Amniotic epithelial cell (primary cell): ENCODE measurements around the gene PRELP.
A peak's percentile ranks its signal among the peaks of the same experiment; 100 is the strongest.
"Not testable (repeated sequence)": the region's sequence is repeated elsewhere in the genome, so short reads cannot be mapped to it uniquely, and the experiment has no call there.

Experiments
- DNase-seq: peaks from one replicate; pipeline ENCODE4 v3.0.0-alpha.2; 2010; ENCODE audit warnings: low read depth

Gene PRELP

DNA sequence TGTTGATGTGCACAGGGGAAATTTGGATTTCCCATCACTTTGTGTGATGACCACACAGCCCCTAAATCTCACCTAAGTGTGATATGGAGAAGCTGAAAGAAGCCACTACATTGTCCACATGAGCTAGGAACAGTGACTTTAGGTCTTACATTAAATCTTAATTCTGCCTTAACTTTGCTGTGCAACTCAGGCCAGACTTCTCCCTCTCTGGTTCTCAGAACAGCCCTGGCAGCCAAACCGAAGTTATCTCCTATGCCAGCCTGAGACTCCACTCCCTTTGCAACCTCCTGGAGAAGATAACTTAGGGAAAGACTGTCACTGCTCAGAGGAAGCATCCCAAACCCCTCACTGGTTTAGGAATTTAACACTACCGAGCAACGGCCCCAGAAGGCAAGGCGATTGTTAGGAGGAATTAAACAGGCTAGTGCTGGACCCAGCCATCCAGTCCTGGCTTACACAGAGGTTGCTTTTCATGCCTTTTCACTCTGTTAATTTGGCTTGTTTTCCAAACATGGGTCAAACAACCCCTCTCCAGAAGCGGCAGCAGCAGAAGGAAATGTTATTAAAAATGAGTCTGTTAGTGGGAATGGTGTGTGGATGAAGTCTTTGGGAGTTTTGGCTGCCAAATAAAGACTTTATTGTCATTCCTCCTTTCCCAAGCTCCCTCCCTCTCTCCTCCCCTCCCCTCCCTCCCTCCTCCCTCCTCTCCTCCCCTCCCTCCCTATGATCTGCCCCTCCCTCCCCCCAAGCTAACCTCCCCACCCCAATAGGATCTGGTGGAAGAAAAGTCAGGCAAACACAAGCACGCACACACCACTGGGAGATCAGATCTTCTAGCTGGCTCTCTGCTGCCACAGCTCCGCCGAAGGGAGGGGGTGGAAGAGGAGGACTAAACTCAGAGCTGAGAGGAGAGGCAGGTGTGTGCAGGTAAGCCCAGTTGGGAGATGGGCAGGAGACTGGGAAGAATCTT is at the start of gene PRELP:
Gene PRELP, plus strand, starts transcription at position 795 of the 970 bp plus-strand sequence. CDS start 7,379 bp downstream, outside the sequence.
- no peak for DNase-seq

DNA sequence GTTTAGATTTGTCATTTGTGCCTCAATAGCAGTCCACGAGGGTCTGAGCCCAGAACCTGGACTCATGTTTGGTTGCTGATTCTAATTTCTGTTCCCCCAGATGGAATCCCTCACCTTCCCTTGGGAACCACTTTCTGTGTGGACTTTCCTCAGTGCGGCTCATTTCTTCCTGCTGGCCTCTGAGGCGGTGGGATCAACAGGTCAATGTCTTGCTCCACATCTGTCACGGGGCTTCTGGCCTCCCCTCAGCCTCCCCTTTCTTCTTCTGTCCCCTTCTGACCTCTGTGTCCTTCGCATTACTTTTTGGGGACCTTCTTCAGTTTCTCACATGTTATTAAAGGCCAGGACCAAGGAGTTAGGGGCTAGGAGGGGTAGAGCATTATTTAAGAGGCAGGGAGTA is 49.2 kb upstream of the PRELP start:
- DNase-seq: no peak

DNA sequence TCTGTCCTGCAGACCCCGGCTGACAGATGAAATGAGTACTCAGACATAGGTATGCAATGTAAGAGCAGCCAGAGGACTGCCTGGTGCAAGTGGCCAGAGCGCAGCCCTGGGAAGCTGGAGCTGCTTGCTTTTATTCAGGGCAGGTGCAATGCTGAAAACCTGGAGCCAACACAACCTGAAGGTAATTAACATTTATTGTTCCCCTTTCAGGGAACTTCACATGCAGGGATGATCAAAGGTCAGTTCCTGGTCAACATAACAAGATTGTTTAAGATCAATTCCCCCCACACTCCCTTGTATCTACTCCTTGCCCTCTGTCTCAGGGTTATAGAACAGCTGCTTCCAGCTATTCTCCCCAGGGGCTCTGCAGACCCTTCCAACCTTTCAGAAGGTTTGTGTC is 48.7 kb upstream of the PRELP start:
- DNase-seq: no peak

DNA sequence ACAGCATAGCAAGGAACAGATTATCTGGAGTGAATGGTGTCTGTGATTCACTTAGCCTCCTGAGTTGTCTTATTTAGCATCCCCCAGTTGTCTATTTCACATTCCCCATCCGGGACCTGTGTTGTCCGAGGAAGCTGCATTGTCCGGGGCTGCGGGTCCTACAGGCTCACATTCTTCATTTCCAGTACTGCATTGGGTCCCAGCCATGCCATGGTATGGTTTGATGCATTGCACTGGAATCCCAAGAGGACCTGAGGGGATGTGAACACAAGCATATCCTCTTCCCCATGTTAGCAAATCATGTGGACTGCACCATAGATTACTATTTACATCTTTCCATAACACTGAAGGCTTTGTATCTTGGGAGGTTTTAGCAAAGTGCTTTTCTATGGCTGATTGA is 48.2 kb upstream of the PRELP start:
- no peak for DNase-seq

DNA sequence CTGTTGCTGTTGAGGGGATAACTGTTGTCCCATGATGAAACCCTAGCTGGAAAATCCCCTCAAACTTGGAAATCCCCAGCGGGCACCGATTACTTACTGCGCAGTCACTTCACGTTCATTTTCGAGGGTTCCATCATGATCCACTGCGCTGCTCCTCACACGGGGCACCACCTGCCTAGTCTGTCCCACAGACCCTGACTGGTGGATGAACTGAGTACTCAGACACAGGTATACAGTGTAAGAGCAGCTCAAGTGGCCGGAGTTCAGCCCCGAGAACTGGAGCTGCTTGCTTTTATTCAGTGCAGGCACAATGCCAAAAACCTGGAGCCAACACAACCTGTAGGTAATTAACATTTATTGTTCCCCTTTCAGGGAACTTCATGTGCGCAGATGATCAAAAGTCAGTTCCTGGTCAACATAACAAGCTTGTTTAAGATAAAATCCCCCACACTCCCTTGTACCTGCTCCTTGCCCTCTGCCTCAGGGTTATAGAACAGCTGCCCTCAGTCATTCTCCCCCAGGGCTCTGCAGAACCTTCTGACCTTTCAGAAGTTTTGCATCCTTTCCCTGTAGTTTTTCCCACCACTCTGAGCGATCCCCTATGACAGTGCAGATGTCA is 46.5 kb upstream of the PRELP start:
- DNase-seq: no peak

DNA sequence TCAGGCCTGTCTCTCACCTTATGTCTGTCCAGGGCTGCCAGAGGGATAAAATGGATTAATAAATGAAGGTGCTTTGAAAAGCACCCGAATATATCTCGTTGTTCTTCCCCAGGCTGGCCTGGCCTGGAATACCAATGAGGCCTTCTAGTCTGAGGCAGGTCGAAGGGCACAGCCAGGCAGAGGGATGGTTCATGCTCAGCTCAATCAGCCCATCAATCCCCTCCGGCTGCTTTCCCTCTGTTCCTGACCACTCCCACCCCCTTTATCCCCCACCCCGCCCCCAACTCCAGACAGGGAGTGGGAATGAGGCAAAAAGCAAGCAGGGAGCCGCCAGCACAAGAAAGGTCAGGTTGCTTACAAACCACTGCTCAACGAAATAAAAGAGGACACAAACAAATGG is 40.0 kb upstream of the PRELP start:
- no peak for DNase-seq

DNA sequence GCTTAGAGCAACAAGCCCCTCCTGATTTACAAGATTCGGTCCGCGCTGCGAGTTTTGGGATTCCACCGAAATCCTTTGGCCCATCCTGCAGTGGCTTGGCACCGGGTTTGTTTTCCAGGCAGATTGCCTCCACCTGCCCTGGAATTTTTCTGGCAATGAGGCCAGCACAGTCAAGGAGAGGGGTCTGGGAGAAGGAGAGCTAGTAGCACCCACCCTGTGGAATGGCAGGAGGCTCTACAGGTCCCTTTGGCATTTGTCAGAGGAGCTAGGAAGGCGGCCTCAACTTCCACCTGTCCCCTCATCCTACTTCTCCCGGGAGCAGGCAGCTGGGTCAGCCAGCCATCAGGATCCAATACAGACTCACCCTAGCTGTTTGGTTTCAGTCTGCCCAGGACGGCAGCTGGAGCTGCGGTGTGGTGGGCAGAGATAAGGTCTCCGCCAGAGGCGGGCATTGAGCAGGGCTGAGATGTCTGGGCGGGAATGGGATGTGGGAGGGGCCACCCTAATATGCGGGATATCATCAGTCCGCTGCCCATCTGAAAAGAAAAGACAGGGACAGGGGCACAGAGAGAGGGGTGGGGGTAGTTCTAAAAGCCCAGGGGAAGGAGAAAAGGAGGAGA is 37.8 kb upstream of the PRELP start:
- DNase-seq: no peak

DNA sequence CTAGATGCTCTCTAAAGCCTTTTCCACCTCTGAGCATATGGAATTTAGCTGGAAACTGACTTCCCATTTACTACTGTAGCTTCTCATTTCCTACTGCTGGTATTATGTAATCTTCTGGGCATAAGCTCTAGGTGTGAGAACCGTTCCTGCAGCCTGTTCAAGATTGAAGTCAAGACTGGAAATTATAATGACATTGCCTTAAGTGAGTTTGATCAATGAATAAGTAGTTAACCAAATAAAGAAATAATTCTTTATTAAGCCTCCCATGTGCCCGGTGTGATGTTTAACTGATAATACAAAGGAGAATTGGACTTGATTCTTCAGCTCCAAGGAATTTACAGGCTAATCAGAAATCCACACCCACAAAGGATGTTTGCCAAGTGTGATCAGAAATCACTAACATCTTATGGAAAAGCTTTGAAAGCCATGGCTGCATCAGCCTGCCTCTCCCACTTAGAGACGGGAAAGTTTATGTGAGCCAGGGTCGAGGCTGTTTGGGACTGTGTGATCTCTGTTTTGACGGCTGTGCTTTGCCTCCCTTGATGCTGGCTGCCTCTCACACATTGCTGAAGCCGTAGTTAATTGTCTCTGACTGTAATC is 36.4 kb upstream of the PRELP start:
- no peak for DNase-seq

DNA sequence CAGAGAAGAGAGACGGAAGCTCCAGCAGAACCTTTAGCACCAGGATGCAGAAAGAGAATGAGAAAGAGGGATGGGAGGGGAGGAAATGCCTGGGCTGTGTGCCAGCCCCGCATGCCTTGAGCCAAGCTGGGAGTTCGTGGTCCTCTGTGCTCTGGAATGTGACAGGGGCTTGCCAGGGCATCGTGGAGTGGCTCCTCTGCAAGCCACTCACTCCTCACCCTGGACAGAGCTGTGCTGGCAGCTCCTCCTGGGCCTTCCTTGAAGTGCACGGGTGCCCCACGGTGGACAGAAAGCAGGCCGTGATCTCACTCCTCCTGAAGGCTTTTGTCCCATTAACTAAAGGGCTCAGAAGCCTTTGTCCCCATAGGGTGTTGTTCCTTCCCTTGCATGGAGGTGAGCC is 34.8 kb upstream of the PRELP start:
- peak; percentile 50 for DNase-seq

DNA sequence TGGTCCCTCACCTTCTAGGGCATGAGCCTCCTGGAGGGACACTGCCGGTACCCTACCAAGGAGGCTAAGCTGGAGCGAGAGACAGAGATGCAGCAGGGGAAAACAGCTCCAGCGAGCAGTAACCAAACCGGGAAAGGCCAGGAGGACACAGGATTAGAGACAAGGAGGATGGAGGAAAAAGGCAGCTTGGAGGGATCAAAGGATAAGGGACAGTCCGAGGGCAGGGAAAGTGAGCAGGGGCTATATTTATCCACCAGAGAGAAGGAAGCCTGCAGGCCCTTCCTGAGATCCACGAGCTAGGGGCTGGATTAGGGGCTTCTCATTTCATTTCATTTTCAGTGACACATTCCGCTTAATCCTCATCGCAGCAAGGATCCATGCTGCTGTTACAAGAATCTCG is 33.8 kb upstream of the PRELP start:
- no peak for DNase-seq

DNA sequence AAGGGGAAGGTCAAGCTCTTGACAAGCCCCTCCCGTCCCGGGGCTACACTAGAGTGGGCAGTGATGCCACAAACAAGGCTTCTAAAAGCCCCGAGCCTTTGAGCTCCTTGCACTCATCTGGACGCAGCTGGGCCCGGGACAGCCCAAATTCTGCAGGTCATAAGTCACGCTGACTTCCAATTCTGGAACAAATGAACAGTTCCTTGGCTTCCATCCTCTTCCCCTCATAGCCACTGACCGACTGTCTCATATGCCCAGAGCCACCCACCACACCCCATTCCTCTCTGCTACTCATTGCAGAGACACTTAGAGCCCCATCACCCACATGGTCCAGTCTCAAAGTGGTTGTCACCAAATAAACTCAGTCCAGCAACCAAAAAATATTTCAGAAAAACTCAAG is 32.8 kb upstream of the PRELP start:
- no peak for DNase-seq

DNA sequence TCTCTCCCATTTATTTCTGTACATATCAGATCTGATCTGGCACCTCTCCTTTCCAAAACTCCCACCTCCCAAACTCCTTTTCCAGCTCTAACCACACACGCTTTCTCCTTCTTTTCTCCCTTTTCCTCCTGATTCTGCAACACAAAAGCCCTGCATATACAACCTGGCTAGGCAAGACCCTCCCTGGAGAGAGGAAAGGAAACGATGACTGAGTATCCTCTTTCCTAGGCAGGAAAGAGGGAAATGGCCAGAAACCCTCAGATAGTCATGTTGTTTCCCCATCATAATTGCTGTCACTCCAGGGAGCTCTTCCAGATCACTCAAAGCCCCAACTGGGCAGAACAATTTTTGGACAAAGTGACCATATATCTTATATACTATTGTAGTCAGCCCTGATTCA is 32.3 kb upstream of the PRELP start:
- no peak for DNase-seq

DNA sequence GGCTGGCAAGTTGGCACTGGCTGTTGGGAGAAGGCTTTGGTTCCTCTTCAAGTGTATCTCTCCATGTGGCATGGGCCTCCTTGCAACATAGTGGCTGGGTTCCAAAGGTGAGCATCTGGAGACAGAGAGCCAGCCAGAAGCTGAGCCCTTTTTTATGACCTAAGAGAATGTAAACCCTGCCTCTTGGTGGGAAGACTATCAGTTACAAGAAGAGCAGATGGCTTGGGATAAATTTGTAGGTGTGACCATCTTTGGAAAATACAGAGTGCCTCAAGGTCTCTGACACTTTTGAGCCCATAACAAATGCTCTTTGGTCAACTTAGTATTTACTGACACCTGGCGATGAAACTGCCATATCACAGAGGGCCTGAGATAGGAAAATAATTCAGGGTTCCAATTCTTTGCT is 31.4 kb upstream of the PRELP start:
- DNase-seq: no peak

DNA sequence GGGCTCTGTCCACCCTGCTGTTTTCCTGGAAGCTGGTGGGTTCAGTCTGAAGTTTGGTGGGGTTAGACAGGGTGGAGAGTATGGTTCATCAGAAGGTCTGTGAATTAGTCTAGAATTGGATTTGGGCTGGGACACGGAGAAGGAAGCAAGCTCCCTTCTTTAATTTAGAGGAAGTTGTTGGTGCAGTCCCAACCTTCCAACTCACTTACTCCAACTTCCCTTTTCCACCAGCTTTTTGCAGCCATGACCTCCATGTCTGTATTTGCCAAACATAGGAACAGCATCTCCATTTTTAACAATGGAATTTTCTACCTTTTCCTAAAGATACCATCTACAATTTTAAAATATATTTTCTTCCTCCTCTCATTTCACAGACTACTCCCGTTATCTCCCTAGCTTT is 28.5 kb upstream of the PRELP start:
- no peak for DNase-seq

DNA sequence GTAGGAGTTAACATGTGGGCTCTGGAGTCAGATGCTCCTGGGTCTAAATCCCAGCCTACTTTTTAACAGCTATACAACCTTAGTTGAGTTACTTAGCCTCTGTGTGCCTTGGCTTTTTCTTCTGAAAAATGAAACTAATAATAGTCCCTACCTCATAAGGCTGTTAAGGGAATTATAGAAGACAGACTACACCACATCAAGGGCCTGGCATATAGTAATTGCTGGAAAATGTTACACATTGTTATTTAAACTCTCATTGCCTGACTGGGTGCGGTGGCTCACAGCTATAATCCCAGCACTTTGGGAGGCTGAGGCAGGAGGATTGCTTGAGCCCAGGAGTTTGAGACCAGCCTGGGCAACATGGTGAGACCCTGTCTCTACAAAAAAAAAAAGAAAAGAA is 28.0 kb upstream of the PRELP start:
- not testable (repeated sequence) for DNase-seq

DNA sequence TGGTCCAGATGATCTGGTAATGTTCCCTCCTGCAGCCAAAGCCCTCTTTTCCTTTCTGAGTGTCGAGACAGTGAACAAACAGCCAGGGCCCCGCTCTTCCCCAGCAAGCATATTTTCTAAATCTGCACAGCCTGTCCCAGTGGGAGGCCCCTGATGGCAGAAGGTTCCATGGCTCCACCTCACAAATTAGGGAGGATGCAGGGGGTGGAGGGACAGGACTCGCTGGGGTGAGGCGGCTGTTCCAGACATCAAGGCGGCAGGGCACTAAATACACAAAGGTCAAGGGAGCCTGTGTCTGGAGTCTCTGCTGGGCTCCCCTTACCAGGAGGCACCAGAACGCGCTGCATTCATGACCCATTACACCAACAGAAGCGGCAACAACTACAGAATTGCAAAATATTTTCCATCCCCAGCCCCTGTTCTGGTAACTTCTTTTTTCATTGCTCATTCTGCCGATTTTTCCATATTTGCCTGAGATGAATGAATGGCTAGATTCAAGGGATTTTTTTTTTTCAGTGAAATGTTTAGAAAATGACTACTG is 27.0 kb upstream of the PRELP start:
- no peak for DNase-seq

DNA sequence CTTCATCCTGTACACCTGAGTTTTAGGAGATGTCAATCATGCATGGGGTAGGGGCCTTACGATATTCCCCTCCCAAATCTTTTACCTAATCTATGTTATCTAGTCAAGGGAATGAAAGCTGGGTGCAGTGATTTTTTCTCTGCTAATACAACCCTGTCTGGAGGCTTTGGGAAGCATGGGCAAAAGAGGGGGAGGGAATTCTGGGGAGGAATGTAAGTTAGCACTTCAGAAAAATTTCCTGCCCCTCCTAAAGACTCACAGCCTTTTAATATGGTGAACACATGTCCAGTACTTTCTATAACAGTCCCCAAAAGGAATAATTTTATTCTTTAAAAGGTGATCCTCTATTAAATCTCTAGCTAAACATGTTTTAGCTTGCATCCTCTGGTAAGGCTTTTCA is 25.6 kb upstream of the PRELP start:
- no peak for DNase-seq

DNA sequence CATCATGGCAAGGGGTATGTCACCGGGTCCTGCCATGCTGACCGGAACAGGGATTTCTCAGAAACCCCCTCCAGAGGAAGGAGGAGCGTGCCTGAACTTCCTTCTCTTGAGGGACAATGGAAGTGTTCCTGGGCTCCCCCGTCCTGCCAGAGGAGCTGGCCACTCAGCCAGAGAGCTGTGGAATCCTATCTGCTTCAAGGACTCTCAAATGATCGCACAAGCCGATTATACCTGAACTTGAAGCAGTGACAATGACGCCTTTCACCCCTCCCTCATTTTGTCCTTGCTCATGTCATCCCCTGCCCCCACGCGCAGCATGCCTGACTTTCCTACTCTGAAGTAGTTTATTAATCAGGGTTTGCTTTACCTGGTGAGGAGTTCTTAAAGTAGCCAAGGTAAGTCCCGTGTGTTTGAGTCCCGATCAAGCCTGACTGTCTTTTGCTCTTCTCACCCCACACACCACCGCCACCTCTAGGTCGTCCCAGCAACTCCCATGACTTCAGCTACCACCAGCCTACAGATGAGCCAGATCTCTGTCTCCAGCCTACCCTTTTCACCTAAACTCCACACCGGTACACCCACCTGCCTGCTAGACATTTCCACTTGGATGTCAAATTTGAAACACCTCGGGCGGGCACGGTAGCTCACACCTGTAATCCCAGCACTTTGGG is 25.0 kb upstream of the PRELP start:
- DNase-seq: no peak

DNA sequence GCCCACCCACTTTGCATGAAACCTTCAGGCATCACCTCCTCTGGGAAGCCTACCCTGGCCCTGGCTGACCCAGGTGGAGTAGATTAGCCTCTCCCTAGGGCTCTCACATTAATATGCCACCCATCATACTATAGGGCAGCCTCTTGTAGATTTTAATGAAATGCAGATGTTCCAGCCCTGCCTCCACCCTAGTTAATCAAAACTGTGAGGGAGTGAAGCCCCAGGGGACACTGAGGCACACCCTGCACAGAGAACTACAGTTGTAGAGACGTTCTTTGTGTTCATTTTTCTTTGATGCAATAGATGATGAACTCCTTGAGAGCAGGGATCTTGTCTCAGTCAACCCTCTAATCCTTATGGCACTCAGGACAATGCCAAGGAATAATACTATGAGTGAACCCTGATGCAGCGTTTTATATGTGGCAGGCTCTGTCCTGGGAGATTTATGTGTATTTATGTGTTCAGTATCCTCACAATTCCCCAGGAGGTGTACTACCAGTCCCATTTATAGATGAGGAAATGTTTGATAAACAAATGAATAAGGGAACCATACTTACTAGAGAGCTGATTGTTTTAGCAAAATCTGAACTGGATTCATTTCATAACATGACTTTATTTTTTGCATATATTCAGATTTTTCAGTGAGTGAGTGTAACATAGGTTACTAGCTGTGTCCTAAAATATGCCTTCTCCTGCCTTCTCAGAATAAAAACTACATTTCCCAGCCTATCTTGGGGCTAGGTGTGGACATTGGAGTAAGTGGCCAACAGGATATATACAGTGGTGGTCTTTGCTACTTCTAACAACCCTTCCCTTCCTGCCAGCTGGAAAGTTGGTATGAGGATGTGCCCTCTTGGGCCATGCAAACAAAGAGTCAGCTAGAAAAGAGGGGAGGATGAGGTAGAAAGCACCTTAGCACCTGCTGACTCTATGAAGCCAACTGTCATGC is 23.5 kb upstream of the PRELP start:
- no peak for DNase-seq

DNA sequence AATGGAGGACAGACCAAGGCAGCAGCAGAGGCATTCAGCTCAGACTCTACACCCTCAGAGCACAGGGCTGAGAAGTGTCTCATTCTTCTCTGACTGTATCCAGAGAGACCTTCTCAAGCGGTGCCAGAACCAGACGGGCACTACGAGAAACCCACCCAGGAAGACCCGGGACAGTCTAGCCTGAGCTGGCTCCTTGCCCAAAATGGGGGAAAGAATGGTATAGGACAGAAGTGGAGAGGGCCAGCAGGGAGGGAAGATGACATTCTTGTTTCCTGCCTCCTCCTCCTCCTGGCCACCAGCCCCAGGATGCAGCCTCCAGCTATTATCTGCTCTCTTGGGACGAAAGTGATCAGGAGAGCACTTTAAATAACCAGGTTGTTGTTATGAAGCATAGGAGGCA is 22.6 kb upstream of the PRELP start:
- DNase-seq: no peak

DNA sequence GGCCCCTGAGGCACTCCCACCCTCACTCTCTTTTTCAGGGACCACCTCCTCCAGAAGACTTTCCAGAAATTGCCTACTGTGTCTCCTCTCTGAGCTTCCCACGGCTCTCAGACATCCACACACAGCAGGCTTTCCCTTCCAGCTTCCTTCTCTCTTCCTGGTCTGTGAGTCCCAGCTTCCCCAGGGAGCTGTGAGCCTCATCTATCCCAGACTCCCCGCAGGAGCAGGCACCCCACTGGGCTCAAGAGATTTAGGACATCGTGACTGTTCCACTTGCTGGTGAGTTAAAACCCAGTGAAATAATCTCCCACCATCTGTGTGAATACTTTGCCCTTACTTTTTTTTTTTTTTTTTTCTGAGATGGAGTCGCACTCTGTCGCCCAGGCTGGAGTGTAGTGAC is 22.0 kb upstream of the PRELP start:
- DNase-seq: no peak
